Subcutaneous adipose tissue (tissue), 4 donors: ENCODE measurements around the gene HS6ST3. TPM values are rescaled to one million over a fixed set of nuclear protein-coding genes. Genes with fewer than 3 reads are reported as not detected.

Experiments used
- CTCF ChIP-seq: fragments of 450-650 bp; IDR thresholded peaks from one replicate; pipeline ENCODE4 v1.5.1; 2016; ENCODE audit warnings: low read depth, mild to moderate bottlenecking, control low read depth, antibody characterized with exemption, moderate library complexity
- total RNA-seq, 4 donors: library from RNA; depleted of rRNA; stranded (reverse); fragments of >200 nt; gene quantifications; one replicate each; pipeline ENCODE4 v1.1.0, GENCODE V29; 2016

The HS6ST3 gene
- total RNA-seq, 4 donors from 2014 or later, result 0.33 to 1.3 (median 0.99) TPM

- TF ChIP-seq CTCF, result no peak
Observed at GRCh38 chr13:96198038-96198437, 108.1 kb downstream of the HS6ST3 start.

GRCh38 chr13:96199315-96199714 lies 109.4 kb downstream of the HS6ST3 start:
- TF ChIP-seq CTCF, result no peak

- TF ChIP-seq CTCF, result no peak
Observed at GRCh38 chr13:96200810-96201209, 110.9 kb downstream of the HS6ST3 start.

- TF ChIP-seq CTCF, result no peak
Observed at GRCh38 chr13:96202315-96202714, 112.4 kb downstream of the HS6ST3 start.

- no peak for TF ChIP-seq CTCF
Observed at GRCh38 chr13:96203471-96203870, 113.6 kb downstream of the HS6ST3 start.

GRCh38 chr13:96214824-96215445 lies 125.0 kb downstream of the HS6ST3 start:
- TF ChIP-seq CTCF, result no peak

- TF ChIP-seq CTCF, result no peak
Observed at GRCh38 chr13:96216543-96216942, 126.6 kb downstream of the HS6ST3 start.
